ENCODE data around the gene PARD3. TPM values are rescaled to one million over a fixed set of nuclear protein-coding genes. Genes with fewer than 3 reads are reported as not detected.

Gene PARD3
- total RNA-seq, 2 donors from 2014 or later, result 32.0 to 61.9 TPM

GRCh38 chr10:34589275-34589674, 225.8 kb downstream of the PARD3 start:
- Histone ChIP-seq H3K9me3 (no peaks in the 10 kb centered on the region), H3K27me3 (replicated peaks; ENCODE audit: insufficient read depth) (no peaks in the 10 kb centered on the region), H3K27ac (no peak overlapping the region), H3K4me1 (replicated peaks) (no peaks in the 10 kb centered on the region), H3K36me3 (no peaks in the 10 kb centered on the region), H3K4me3 (no peak overlapping the region)
- DNase-seq (ENCODE audit: low spot score), result no peak
- TF ChIP-seq POLR2AphosphoS5 (IDR thresholded peaks at IDR 0.05), result no peak
- TF ChIP-seq, protein P1, sequence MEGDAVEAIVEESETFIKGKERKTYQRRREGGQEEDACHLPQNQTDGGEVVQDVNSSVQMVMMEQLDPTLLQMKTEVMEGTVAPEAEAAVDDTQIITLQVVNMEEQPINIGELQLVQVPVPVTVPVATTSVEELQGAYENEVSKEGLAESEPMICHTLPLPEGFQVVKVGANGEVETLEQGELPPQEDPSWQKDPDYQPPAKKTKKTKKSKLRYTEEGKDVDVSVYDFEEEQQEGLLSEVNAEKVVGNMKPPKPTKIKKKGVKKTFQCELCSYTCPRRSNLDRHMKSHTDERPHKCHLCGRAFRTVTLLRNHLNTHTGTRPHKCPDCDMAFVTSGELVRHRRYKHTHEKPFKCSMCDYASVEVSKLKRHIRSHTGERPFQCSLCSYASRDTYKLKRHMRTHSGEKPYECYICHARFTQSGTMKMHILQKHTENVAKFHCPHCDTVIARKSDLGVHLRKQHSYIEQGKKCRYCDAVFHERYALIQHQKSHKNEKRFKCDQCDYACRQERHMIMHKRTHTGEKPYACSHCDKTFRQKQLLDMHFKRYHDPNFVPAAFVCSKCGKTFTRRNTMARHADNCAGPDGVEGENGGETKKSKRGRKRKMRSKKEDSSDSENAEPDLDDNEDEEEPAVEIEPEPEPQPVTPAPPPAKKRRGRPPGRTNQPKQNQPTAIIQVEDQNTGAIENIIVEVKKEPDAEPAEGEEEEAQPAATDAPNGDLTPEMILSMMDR (IDR thresholded peaks at IDR 0.05), result no peak
- TF ChIP-seq POLR2A (IDR thresholded peaks at IDR 0.05), result no peak
- intact Hi-C loops (cut with DNase I), result no loop called here
- 91% methylated on average over 3 of the region's 3 CpGs for WGBS

GRCh38 chr10:34587680-34588019, 227.4 kb downstream of the PARD3 start:
- intact Hi-C loops (cut with DNase I), result no loop called here
- no peak for TF ChIP-seq POLR2A (IDR thresholded peaks at IDR 0.05)
- TF ChIP-seq POLR2AphosphoS5 (IDR thresholded peaks at IDR 0.05), result no peak
- TF ChIP-seq, protein P1 (IDR thresholded peaks at IDR 0.05), result no peak
- WGBS, result 78% methylated on average over 6 of the region's 6 CpGs
- no peak for DNase-seq (ENCODE audit: low spot score)
- H3K36me3 ChIP-seq, result no peaks in the 10 kb centered on the region
- H3K27me3 ChIP-seq (replicated peaks; ENCODE audit: insufficient read depth), result no peaks in the 10 kb centered on the region
- no peak overlapping the region for H3K27ac ChIP-seq
- no peaks in the 10 kb centered on the region for H3K9me3 ChIP-seq
- no peaks in the 10 kb centered on the region for H3K4me1 ChIP-seq (replicated peaks)
- no peak overlapping the region for H3K4me3 ChIP-seq

GRCh38 chr10:34587002-34587679, 228.0 kb downstream of the PARD3 start:
- Histone ChIP-seq H3K9me3 (no peaks in the 10 kb centered on the region), H3K4me3 (no peak overlapping the region), H3K27ac (no peak overlapping the region), H3K4me1 (replicated peaks) (no peaks in the 10 kb centered on the region), H3K27me3 (replicated peaks; ENCODE audit: insufficient read depth) (no peaks in the 10 kb centered on the region), H3K36me3 (no peaks in the 10 kb centered on the region)
- no peak for TF ChIP-seq POLR2AphosphoS5 (IDR thresholded peaks at IDR 0.05)
- no peak for TF ChIP-seq POLR2A (IDR thresholded peaks at IDR 0.05)
- TF ChIP-seq, protein P1 (IDR thresholded peaks at IDR 0.05), result no peak
- intact Hi-C loops (cut with DNase I), result no loop called here
- no peak for DNase-seq (ENCODE audit: low spot score)
- 97% methylated on average over 4 of the region's 4 CpGs for WGBS

DNA sequence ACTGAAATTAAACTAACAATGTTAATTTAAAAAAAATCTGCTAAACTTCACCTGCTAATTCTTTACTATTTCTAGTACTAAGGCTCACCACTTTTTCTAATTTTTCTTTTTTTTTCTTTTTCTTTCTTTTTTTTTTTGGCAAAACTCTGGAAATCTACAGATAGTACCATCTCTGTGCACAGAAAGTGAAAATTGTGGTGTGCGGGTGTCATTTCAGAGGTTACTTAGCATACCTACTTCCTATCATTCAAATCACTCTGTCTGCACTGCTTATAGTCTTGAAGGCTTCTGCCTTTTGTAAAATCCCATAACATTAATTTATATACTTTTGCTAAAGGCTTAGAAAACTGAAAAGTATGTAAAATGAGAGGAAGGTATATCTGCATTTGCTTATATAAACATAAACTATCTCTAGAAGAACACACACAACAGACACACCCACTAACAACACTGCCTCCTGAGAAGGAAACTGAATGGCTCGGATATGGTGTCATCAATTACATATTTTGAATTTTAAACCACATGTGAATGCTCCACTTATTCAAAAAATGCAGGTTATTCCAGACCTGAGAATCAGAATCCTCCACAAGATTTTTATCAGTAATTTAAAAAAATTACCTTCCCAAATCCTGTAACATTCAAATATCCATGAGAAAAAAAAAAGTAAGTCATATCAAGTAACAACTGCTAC, 229.5 kb downstream of the PARD3 start:
- H3K27me3 ChIP-seq (replicated peaks; ENCODE audit: insufficient read depth), result no peaks in the 10 kb centered on the region
- intact Hi-C loops (cut with DNase I), result no loop called here
- TF ChIP-seq, protein P1 (IDR thresholded peaks at IDR 0.05), result no peak
- TF ChIP-seq POLR2AphosphoS5 (IDR thresholded peaks at IDR 0.05) (no peak), POLR2A (IDR thresholded peaks at IDR 0.05) (no peak)
- no peak overlapping the region for H3K27ac ChIP-seq
- H3K4me3 ChIP-seq, result no peak overlapping the region
- WGBS, result 94% methylated on average over 2 of the region's 2 CpGs
- H3K36me3 ChIP-seq, result no peaks in the 10 kb centered on the region
- no peaks in the 10 kb centered on the region for H3K4me1 ChIP-seq (replicated peaks)
- DNase-seq (ENCODE audit: low spot score), result no peak
- H3K9me3 ChIP-seq, result no peaks in the 10 kb centered on the region

- Histone ChIP-seq H3K4me3 (no peak overlapping the region), H3K27ac (no peak overlapping the region), H3K9me3 (no peaks in the 10 kb centered on the region), H3K27me3 (replicated peaks; ENCODE audit: insufficient read depth) (no peaks in the 10 kb centered on the region), H3K4me1 (replicated peaks) (no peaks in the 10 kb centered on the region), H3K36me3 (no peaks in the 10 kb centered on the region)
- DNase-seq (ENCODE audit: low spot score), result peak; percentile 7
- intact Hi-C loops (cut with DNase I), result no loop called here
- TF ChIP-seq POLR2A (IDR thresholded peaks at IDR 0.05) (no peak), POLR2AphosphoS5 (IDR thresholded peaks at IDR 0.05) (peak; percentile 68)
- TF ChIP-seq, protein P1 (IDR thresholded peaks at IDR 0.05), result no peak
These were observed 230.9 kb downstream of the PARD3 start for GRCh38 chr10:34584164-34584563.
